HG03135 (cell line): ENCODE measurements around the gene IL3RA.
"Not testable (repeated sequence)": the region's sequence is repeated elsewhere in the genome, so short reads cannot be mapped to it uniquely, and the experiment has no call there.

Source experiments
- ATAC-seq: cut with Tn5 transposase; IDR thresholded peaks from one replicate; pipeline ENCODE4 v1.9.1; 2021; ENCODE audit warnings: mild to moderate bottlenecking, moderate library complexity; ENCODE audit not compliant: unreplicated experiment

The IL3RA gene

DNA sequence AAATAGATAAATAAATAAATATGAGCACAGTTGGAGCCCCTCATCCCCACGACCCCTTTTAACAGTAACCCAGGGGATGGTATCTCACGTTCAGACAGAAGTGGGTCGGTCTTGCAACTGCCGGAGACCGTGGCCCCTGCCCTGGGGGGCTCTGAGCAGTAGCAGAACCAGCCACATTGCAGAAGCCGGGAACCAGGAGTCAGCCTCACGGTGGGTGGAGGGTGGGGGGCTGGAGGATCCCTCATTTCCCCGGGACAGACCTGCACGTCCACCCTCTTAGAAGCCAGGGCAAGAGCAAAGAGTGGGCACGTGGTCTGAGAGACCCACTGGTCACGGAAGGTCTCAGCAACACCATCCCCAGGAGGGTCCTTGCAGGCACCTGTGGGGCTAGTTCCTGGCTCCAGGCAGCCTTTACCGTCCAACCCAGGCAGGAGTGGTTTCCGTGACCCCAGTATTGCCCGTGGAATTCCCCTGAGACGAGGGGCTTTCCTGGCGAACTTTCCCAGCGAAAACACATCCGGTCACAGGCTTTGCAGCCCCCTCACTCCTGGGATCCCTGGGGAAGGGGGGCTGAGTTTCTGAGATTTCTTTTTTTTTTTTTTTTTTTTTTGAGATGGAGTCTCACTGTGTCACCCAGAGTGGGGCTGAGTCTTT lies 8.8 kb upstream of the IL3RA start:
- no peak for ATAC-seq

DNA sequence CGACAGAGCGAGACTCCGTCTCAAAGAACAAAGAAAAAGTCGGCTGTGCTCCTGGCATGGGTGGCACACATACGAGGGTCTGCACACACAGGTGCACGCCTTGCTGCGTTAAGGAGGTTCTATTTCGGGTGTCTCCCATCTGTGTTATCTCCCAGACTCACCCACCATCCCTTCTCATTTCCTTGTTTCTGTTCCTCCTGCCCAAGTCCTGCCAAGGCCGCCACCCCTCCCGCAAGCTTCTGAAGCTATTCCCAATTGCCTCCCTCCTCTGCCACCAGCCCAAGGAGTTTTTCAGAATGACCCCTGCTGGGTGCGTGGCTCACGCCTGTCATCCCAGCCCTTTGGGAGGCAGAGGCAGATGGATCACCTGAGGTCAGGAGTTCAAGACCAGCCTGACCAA lies 6.0 kb upstream of the IL3RA start:
- no peak for ATAC-seq

DNA sequence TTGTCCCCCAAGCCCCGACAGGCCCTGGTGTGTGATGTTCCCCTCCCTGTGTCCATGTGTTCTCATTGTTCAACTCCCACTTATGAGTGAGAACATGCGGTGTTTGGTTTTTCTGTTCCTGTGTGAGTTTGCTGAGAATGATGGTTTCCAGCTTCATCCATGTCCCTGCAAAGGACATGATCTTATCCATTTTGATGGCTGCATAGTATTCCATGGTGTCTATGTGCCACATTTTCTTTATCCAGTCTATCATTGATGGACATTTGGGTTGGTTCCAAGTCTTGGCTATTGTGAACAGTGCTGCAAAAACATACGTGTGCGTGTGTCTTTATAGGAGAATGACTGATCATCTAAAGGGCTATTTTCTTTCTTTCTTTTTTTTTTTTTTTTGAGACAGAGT lies 4.2 kb upstream of the IL3RA start:
- not testable (repeated sequence) for ATAC-seq

DNA sequence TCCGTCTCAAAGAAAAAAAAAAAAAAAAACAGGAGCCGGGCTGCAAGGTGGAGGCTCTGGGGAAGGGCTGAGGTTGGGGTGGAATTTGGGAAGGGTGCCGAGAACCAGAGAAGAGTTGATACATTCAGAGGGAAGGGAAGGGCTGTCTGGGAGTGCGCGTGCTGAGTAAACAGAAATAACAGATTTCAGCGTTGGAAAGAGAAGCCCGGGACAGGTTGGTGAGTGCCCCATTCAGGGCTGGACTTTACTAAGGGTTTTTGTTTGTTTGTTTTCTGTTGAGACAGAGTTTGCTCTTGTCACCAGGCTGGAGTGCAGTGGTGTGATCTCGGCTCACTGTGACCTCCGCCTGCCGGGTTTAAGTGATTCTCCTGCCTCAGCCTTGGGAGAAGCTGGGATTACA lies 1.7 kb upstream of the IL3RA start:
- ATAC-seq, result no peak

DNA sequence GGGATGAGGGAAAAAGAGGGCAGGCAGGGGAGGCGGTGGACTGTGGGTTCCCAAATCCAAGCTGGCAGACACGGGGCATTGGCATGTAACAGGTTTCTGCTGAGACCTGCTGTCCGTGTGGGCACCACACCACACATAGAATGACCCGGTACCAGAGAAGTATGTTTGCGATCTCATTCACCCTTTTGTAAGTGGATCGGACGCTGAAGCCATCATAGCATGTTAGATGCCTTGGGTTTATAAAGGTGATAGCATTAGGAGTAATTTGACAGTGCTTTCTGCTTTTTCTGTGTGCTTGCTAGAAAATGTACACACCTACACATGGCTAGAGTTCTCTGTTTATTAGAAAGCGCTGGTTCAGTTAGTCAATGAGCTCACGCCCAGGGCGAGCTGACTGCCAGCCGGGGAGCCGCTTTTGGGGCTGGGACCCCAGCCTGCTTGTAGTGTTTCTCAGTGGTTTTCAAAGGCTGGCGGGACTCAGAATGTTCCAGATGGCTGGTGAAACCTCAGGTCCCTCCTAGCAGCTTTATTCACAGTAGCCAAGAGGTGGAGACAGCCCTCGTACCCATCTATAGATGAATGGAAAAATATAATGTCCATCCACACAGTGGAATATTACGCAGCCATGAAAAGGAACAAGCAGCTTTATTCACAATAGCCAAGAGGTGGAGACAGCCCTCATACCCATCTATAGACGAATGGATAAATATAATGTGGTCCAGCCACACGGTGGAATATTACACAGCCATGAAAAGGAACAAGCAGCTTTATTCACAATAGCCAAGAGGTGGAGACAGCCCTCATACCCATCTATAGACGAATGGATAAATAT lies 579 bp downstream of the IL3RA start:
- peak; percentile 28 for ATAC-seq

DNA sequence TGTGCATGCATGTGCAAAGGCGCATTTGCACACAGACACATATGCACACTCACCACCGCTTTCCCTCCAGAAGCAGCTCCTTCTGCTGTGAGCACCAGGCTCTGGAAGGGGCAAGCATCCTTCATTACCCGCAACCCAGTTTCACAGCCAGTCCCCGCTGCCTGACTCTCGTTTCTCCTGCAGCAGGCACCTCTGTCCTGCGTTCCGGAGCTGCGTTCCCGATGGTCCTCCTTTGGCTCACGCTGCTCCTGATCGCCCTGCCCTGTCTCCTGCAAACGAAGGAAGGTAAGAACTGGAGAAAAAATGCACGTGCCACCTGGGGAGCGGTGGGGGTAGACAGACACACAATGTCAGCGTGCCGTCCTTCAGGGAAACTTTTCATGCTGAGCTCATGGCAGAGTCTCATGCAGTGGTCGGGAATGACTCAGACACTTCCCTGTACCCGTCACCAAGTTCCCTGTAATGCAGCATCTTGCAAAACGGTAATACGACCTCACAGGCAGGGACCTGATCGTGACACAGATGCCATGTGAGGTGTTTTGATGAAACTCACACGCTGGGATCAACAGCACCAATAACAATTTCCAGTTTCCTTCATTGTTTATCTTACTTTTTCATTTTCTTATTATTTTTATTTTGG lies 5.1 kb downstream of the IL3RA start:
- ATAC-seq, result no peak

DNA sequence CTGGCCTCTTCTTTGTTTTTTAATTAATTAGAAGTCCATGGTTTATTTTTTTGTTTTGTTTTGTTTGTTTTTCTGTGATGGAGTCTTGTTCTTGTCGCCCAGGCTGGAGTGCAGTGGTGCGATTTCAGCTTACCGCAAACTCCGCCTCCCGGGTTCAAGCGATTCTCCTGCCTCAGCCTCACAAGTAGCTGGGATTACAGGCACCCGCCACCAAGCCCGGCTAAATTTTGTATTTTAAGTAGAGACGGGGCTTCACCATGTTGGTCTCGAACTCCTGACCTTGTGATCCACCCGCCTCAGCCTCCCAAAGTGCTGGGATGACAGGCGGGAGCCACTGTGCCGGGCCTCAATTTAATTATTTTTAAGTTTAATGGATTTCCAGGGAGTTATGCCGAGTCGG lies 13.0 kb downstream of the IL3RA start:
- not testable (repeated sequence) for ATAC-seq

DNA sequence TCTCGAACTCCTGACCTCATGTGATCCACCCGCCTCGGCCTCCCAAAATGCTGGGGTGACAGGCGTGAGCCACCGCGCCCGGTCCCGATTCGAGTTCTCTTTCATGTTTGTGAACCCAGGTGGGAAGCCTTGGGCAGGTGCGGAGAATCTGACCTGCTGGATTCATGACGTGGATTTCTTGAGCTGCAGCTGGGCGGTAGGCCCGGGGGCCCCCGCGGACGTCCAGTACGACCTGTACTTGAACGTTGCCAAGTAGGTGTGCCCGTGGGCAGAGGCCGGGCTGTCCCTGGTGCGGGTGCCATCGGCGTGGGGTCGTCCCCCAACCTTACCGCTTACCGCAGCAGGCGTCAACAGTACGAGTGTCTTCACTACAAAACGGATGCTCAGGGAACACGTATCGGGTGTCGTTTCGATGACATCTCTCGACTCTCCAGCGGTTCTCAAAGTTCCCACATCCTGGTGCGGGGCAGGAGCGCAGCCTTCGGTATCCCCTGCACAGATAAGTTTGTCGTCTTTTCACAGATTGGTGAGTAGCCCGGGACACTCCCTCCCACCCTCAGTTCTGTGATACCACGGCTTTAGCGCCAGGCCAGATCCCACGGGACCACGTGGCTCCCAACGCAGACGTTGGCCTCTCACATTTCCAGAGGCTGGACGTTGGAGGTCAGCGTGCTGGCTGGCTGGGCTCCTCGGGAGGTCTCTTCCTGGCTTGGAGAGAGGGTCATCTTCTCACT lies 15.6 kb downstream of the IL3RA start:
- no peak for ATAC-seq

DNA sequence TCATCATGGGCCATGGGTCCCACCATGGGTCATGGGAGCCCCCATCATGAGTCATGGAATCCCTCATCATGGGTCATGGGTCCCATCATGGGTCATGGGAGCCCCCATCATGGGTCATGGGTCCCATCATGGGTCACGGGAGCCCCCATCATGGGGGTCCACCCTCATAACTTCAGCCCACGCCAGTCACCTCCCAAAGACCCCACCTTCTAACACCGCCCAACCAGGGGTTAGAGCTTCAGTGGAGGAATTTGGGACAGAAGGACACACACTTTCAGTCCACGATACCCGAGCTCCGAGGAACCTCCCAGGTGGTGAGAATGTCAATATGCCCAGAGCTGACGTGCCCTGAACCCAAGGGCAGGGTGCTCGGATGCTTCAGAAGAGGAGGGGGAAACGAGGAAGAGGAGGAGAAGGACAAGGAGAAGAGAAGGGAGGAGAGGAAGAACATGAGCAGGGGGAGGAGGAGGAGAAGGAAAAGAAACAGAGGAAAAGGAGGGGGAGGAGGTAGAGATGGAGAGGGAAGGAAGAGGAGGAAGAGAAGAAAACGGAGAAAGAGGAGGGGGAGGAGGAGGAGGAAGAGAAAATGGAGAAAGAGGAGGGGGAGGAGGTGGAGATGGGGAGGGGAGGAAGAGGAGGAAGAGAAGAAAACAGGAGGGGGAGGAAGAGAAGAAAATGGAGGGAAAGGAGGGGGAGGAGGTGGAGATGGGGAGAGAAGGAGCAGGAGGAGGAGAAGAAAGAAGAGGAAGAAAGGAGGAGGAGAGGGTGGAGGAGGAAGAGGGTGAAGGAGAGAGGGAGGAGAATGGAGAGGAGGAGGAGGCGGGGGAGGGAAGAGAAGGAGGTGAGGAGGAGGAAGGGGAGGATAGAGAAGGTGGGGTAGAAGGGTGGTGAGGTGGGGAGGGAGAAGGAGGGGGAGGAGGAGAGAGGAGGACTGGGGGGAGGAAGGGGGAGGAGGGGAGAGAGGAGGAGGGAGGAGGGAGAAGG lies 17.7 kb downstream of the IL3RA start:
- no peak for ATAC-seq

DNA sequence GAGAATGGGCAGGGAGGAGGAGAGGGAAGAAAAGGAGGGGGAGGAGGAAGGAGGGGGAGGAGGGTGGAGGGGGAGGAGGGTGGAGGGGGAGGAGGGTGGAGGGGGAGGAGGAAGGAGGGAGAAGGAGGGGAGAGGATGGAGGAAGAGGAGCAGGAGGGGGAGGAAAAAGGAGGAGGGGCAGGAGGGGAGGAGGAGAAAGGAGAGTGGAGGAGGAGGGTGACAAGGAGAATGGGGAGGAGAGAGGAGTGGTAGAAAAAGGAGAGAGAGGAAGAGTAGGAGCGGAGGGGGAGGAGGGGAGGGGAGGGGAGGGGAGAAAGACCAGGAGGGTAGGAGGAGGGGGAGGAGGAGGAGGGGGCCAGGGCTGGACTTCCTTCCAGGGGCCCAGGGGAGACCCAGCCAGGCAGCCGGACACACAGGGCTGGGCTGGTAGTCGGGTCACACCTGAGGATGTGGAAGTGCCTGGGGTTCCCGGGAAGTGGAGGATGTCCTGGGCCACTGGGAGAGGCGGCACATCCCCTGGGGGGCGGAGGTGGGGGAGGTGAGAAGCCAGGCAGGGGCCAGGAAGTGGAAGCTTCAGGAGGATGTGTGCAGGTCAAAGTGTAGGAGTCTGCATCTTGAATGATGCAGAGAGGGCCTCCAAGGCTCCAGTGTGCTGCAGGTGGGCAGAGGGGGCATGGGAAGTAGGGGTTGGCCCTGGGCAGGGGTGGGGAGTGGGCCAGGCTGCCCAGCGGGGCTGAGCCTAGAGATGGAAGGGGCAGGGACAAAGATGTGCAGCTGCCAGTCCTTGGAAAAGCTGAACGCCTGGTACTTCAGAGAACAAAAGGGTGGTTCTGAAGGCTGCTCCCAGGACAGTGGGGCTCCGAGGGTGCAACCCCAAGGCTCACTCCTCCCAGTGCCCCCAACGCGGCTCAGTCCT lies 18.8 kb downstream of the IL3RA start:
- no peak for ATAC-seq

DNA sequence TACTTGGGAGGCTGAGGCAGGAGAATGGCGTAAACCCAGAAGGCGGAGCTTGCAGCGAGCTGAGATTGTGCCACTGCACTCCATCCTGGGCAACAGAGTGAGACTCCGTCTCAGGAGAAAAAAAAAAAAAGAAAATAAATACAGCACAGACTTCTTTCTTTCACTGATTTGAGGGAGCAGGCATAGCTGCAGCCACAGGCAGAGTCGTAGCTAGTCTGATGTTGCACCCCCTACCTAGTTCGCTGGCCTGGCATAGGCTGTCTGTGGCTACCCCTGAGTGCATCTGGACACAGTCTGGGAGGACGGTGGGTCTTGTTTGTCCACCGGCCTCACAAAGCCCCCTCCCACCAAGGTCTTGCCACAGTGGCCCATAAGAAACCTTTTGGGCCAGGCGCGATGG lies 21.4 kb downstream of the IL3RA start:
- ATAC-seq, result no peak

DNA sequence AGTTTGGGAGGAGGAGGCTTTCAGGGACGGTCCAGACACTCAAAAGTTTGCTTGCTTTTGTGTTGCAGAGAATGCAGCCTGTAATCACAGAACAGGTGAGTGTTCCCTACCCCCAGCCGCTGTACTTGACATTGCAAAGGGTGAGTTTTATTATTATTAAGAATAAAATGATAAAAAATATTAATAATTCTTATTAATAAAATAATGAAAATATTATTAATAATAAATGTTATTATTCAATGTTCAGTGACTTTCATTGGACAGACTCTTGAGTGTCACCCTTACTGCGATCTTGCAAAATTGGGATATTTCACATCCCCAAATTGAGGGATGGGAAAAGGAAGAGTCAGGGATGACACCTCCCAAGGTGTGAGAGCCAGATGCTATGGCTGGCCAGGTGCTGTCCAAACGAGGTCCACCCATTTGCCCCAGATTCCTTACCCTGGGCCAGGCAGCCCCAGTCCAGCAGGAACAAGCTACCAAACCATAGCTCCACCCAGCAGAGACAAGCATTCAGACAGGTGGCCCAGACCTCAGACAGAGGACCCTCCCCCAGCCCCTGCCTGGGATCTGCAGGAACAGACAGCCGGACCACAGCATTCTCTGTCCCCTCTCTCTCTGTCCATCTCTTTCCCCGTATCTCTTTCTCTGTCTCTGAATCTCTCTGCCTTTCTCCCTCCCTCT lies 22.4 kb downstream of the IL3RA start:
- ATAC-seq, result no peak

DNA sequence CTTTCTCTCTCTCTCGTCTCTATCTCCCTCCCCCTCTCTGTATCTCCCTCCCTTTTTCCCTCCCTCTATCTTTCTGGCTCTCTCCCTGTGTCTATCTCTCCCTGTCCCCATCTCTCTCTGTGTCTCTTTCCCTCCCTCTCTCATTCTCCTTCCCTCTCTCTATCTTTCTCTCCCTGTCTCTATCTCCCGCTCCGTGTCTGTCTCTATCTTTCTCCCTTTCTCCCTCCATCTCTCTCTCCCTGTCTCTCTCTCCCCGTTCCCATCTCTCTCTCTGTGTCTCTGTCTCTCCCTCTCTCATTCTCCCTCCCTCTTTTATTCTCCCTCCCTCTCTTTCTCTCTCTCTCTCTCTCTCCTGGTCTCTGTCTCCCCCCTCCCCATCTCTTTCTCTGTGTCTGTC lies 22.9 kb downstream of the IL3RA start:
- ATAC-seq, result no peak

DNA sequence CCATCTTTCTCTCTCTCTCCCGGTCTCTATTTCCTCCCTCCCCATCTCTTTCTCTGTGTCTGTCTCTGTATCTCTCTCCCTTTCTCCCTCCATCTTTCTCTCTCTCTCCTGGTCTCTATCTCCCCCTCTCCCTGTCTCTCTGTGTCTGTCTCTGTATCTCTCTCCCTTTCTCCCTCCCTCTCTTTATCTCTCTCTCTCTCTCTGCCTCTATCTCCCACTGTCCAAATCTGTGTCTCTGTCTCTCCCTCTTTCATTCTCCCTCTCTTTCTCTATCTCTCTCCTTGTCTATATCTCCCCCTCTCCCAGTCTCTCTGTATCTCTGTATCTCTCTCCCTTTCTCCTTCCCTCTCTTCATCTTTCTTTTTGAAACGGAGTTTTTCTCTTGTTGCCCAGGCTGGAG lies 23.6 kb downstream of the IL3RA start:
- no peak for ATAC-seq

DNA sequence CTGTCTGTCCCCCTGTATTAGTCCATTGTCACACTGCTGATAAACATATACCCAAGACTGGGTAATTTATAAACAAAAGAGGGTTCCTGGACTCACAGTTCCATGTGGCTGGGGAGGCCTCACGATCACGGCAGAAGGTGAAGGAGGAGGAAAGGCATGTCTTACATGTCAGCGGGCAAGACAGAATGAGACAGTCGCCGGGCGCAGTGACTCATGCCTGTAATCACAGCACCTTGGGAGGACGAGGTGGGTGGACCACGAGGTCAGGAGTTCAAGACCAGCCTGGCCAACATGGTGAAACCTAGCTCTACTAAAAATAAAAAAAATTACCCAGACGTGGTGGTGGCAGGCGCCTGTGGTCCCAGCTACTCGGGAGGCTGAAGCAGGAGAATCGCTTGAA lies 24.7 kb downstream of the IL3RA start:
- no peak for ATAC-seq

DNA sequence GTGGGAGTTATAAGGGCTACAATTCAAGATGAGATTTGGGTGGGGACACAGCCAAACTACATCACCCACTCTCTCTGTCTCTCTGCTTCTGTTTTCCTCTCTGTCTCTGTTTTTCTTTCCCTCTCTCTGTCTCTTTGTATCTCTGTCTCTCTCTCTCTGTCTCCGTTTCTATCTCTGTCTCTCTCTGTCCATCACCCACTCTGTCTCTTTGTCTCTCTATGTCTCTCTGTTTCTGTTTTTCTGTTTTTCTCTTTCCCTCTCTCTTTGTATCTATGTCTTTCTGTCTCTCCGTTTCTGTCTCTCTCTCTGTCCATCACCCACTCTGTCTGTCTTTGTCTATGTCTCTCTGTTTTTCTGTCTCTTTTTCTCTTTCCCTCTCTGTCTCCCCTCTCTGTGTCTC lies 25.3 kb downstream of the IL3RA start:
- ATAC-seq, result no peak

DNA sequence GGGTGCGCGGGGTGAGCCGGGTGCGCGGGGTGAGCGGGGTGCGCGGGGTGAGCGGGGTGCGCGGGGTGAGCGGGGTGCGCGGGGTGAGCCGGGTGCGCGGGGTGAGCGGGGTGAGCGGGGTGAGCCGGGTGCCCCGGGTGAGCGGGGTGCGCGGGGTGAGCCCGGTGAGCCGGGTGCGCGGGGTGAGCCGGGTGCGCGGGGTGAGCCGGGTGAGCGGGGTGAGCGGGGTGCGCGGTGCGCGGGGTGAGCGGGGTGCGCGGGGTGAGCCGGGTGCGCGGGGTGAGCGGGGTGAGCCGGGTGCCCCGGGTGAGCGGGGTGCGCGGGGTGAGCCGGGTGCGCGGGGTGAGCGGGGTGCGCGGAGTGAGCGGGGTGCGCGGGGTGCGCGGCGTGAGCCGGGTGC lies 29.8 kb downstream of the IL3RA start:
- not testable (repeated sequence) for ATAC-seq

DNA sequence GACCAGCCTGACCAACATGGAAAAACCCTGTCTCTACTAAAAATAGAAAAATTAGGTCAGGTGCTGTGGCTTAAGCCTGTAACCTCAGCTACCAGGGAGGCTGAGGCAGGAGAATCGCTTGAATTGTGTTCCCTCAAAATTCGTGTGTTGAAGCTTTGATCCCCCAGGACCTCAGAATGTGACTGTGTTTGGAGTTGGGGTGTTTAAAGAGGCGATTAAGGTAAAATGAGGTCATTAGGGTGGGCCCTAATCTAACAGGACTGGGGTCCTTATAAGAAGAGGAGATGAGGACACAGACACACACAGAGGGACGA lies 31.8 kb downstream of the IL3RA start:
- no peak for ATAC-seq

DNA sequence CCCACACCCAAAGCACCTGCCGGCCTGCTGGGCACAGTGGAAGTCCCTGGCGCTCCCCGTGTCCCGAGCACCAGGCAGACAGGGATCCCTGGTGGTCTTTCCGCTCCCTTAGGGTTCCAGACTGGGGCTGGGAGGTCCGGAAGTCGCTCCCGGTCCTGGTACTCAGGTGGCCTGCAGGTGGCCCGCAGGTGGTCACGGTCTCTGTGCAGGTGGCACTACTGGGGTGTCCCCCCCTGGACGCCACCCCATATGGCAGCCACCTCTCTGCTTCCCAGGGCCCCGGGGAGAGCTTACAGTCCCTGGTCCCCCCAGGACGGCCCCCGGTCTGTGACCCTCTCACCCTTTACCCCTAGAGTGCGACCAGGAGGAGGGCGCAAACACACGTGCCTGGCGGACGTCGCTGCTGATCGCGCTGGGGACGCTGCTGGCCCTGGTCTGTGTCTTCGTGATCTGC lies 41.7 kb downstream of the IL3RA start:
- ATAC-seq, result no peak
